Smooth muscle cell (in vitro differentiated cells): ENCODE data around the gene RASL12. TPM values are rescaled to one million over a fixed set of nuclear protein-coding genes. Genes with fewer than 3 reads are reported as not detected.

ENCODE experiments used
- DNase-seq: peaks from one replicate; lab custom pipeline; 2025; ENCODE audit not compliant: unreplicated experiment; lab: John Stamatoyannopoulos, UW
- H2AFZ ChIP-seq: fragments of 200-600 bp; sonication (generic); 2 replicates; pipeline ENCODE4 v1.6.0; 2016; ENCODE audit warnings: antibody characterized with exemption, low read depth, mild to moderate bottlenecking
- H3F3A ChIP-seq: fragments of 200-600 bp; sonication (generic); 2 replicates; pipeline ENCODE4 v1.6.0; 2017; ENCODE audit warnings: antibody characterized with exemption, low read depth
- H3K27ac ChIP-seq: fragments of 200-600 bp; sonication (generic); 2 replicates; pipeline ENCODE4 v1.5.1; 2016; ENCODE audit warnings: low read depth, mild to moderate bottlenecking
- H3K27me3 ChIP-seq: fragments of 200-600 bp; sonication (generic); 2 replicates; pipeline ENCODE4 v1.6.1; 2016; ENCODE audit warnings: low read depth, mild to moderate bottlenecking
- H3K36me3 ChIP-seq: fragments of 200-600 bp; sonication (generic); 2 replicates; pipeline ENCODE4 v1.5.1; 2016; ENCODE audit warnings: low read depth
- H3K4me1 ChIP-seq: fragments of 200-600 bp; sonication (generic); 2 replicates; pipeline ENCODE4 v1.5.1; 2016; ENCODE audit warnings: low read depth
- H3K4me2 ChIP-seq: fragments of 200-600 bp; sonication (generic); 2 replicates; pipeline ENCODE4 v1.6.0; 2016; ENCODE audit warnings: mild to moderate bottlenecking
- H3K4me3 ChIP-seq: fragments of 200-600 bp; sonication (generic); 2 replicates; pipeline ENCODE4 v1.5.1; 2016; ENCODE audit warnings: mild to moderate bottlenecking
- H3K79me2 ChIP-seq: fragments of 200-600 bp; sonication (generic); 2 replicates; pipeline ENCODE4 v1.6.0; 2016; ENCODE audit warnings: low read depth, mild to moderate bottlenecking
- H3K9ac ChIP-seq: fragments of 200-600 bp; sonication (generic); 2 replicates; pipeline ENCODE4 v1.6.0; 2016; ENCODE audit warnings: low read depth
- H3K9me3 ChIP-seq: fragments of 200-600 bp; sonication (generic); replicated peaks from 2 replicates; pipeline ENCODE4 v1.5.1; 2016; ENCODE audit warnings: low read depth
- H4K20me1 ChIP-seq: fragments of 200-600 bp; sonication (generic); 2 replicates; pipeline ENCODE4 v1.6.0; 2016; ENCODE audit warnings: low read depth
- WGBS: methylation state at CpG from one replicate; pipeline ENCODE4 v1.1.7; 2016; ENCODE audit warnings: low lambda C conversion rate; 5-methylcytosine and 5-hydroxymethylcytosine counted together
- polyA plus RNA-seq: library from polyadenylated mRNA; unstranded; fragments of >200 nt; fragmentation: Nextera tagmentation; extraction: Ambion mirVana; gene quantifications from 2 replicates; pipeline ENCODE4 v1.2.1, GENCODE V29; 2016
- total RNA-seq: library from RNA; depleted of rRNA; stranded (reverse); fragments of >200 nt; gene quantifications from 2 replicates; pipeline ENCODE4 v1.2.3, GENCODE V29; 2014
- TF ChIP-seq, protein P1 (sequence below): fragments of 200-600 bp; sonication (generic); IDR thresholded peaks from 2 replicates; pipeline ENCODE4 v1.5.1; 2017; ENCODE audit warnings: borderline replicate concordance, mild to moderate bottlenecking, antibody characterized with exemption; ENCODE audit not compliant: insufficient read depth, poor library complexity, severe bottlenecking

Gene RASL12
- total and polyA plus RNA-seq, 2 experiments from 2014 or later, result 8.7 to 14.6 TPM

GRCh38 chr15:65032801-65033537 lies 34.8 kb downstream of the RASL12 start:
- DNase-seq, result no peak
- peaks cover 7% of the 10 kb centered on the region for H3K4me1 ChIP-seq
- no peak overlapping the region for H3K4me3 ChIP-seq
- no peaks in the 10 kb centered on the region for H3K36me3 ChIP-seq
- H3K9me3 ChIP-seq, result no peaks in the 10 kb centered on the region
- H3K27ac ChIP-seq, result no peak overlapping the region
- H3K79me2 ChIP-seq, result peaks cover 10% of the 10 kb centered on the region
- H2AFZ ChIP-seq, result peak overlapping the region; percentile 72
- H3F3A ChIP-seq, result no peaks in the 10 kb centered on the region
- peak overlapping the region; percentile 57 for H3K4me2 ChIP-seq
- no peak overlapping the region for H3K9ac ChIP-seq
- no peaks in the 10 kb centered on the region for H4K20me1 ChIP-seq
- 29% methylated on average over 13 of the region's 13 CpGs for WGBS
- TF ChIP-seq, protein P1, sequence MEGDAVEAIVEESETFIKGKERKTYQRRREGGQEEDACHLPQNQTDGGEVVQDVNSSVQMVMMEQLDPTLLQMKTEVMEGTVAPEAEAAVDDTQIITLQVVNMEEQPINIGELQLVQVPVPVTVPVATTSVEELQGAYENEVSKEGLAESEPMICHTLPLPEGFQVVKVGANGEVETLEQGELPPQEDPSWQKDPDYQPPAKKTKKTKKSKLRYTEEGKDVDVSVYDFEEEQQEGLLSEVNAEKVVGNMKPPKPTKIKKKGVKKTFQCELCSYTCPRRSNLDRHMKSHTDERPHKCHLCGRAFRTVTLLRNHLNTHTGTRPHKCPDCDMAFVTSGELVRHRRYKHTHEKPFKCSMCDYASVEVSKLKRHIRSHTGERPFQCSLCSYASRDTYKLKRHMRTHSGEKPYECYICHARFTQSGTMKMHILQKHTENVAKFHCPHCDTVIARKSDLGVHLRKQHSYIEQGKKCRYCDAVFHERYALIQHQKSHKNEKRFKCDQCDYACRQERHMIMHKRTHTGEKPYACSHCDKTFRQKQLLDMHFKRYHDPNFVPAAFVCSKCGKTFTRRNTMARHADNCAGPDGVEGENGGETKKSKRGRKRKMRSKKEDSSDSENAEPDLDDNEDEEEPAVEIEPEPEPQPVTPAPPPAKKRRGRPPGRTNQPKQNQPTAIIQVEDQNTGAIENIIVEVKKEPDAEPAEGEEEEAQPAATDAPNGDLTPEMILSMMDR, result peak; percentile 61
- H3K27me3 ChIP-seq, result no peaks in the 10 kb centered on the region

DNA sequence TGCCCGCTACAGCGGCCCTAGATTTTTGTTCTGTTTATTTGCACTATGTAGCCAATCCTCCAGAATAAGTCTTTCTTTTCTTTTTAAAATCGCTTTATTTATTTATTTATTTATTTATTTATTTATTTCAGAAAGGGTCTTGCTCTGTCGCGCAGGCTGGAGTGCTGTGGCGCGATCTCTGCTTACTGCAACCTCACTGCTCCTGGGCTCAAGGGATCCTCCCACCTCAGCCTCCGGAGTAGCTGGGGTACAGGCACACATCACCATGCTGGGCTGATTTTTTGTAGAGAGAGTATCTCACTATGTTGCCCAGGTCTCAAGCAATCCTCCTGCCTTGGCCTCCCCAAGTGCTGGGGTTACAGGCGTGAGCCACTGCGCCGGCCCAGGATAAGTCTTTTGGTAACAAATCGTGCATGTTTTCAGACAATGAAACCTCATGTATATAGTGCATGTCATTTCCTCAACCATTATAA lies 38.0 kb downstream of the RASL12 start:
- H3K4me3 ChIP-seq, result peak overlapping the region; percentile 90
- H3K79me2 ChIP-seq, result peaks cover 13% of the 10 kb centered on the region
- H3K9me3 ChIP-seq, result no peaks in the 10 kb centered on the region
- TF ChIP-seq, protein P1, result no peak
- H2AFZ ChIP-seq, result no peak overlapping the region
- peaks cover 13% of the 10 kb centered on the region for H3K4me1 ChIP-seq
- H3K36me3 ChIP-seq, result no peaks in the 10 kb centered on the region
- no peaks in the 10 kb centered on the region for H3F3A ChIP-seq
- H3K9ac ChIP-seq, result no peak overlapping the region
- peak overlapping the region; percentile 94 for H3K4me2 ChIP-seq
- no peaks in the 10 kb centered on the region for H3K27me3 ChIP-seq
- no peak for DNase-seq
- WGBS, result 65% methylated on average over 12 of the region's 12 CpGs
- no peak overlapping the region for H3K27ac ChIP-seq
- no peaks in the 10 kb centered on the region for H4K20me1 ChIP-seq

DNA sequence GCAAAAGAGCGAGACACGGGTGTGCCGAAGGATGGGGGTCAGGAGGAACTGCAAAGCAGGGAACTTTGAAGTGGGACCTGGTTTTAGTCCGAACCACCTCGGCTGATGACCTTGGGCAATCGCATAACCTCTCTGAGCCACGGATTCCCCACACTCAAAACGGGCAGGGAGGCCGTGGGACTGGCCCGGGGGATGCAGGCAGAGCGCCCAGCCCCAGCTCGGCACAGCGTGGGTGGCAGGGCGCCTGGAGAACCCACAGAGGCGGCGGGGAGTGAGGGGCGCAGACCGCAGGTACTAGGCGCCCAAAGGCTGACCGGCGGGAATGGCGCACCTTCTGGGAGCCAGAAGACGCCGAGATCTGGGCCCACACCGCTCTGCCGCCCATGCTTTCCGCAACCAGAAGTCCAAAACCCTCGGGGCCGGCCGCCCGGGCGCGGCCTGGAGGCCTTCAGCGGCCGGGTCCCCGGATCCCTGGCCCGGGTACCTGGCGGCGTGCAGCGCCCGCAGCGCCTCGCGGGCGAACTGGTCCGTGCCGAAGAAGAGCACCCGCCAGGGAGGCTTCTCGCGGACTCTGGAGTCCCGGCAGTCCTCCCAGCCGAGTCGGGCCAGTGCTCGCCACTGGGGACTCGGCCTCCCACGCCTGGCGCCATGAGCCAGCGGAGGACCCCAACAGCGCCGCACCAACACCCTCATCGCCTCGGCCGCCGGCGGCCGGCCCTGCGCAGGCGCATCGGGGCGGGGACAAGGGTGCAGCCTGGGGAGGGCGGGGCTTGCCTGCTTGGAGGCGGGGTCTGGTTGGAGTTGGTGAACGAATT lies 38.7 kb downstream of the RASL12 start, which contains the start of gene MTFMT:
Gene MTFMT, minus strand, starts transcription at position 719 of the 815 bp plus-strand sequence. Its CDS starts 26 bp downstream, at position 693.
- TF ChIP-seq, protein P1, result no peak
- Histone ChIP-seq H4K20me1 (no peaks in the 10 kb centered on the region), H3K9ac (peak within 1 kb of the TSS; percentile 65), H3K4me3 (peak within 1 kb of the TSS; percentile 90), H3K27ac (no peak within 1 kb of the TSS), H3K4me2 (peak within 1 kb of the TSS; percentile 94), H3K4me1 (peaks cover 13% of the 10 kb centered on the region), H3K27me3 (no peaks in the 10 kb centered on the region), H3K36me3 (no peaks in the 10 kb centered on the region), H3K79me2 (peaks cover 13% of the 10 kb centered on the region), H2AFZ (peak within 1 kb of the TSS; percentile 81), H3F3A (no peaks in the 10 kb centered on the region), H3K9me3 (no peaks in the 10 kb centered on the region)
- under 1% methylated on average over 49 of the region's 73 CpGs for WGBS
- peak; percentile 70 for DNase-seq
